GM19023 (cell line): Measurements from ENCODE around the gene LRRC4C.

Experiments used
- ATAC-seq: cut with Tn5 transposase; IDR thresholded peaks from one replicate; pipeline ENCODE4 v1.9.1; 2021; ENCODE audit warnings: mild to moderate bottlenecking, moderate library complexity; ENCODE audit not compliant: unreplicated experiment

Gene LRRC4C

DNA sequence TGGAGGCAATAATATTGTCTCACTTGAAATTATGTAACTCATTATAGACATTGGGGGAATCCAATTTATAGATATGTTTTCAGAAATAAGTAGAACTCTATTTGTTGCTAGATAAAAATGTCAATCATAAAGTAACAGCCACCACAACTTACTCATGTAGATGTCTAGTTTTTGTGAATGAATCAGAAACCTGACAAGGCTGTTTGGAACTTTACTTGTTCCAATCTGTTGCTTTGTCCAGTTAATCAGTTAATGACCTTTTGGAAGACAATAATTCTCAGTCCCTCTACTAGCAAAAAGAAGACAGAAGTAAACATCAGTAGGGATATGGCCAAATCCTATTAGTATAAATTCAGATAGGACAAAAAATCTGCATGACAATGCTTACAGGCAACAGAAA is 1143.3 kb downstream of the LRRC4C start:
- ATAC-seq = no peak

DNA sequence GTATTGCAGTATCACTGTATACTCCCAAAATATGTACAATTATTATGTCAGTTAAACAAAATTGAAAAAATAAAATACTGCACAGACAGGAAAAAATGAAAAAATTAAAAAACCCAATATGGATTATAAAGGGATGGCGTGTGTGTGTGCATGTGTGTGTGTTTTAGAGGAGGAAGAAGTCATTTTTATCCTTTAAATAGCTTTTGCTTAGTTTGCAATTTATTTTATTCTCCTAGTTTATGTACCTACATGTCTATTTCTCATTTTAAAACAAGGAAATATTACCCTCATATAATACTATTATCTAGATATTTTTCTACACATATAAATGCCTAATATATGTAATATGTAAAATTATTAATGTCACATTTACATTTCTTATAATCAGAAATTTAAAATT is 1144.3 kb downstream of the LRRC4C start:
- no peak for ATAC-seq

DNA sequence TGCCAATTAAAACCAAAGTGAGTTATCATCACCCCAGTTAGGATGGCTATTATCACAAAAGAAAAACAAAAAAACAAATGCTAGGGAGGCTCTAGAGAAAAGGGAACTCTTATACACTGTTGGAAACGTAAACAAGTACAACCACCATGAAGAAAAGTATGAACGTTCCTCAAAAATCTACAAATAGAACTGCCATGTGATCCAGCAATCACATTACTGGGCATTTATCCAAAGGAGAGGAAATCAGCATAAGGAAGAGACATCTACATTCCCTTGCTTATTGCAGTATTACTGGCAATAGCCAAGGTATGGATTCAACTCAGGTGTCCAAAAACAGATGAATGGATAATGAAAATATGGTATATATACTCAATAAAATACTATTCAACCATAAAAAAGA is 1145.1 kb downstream of the LRRC4C start:
- no peak for ATAC-seq

DNA sequence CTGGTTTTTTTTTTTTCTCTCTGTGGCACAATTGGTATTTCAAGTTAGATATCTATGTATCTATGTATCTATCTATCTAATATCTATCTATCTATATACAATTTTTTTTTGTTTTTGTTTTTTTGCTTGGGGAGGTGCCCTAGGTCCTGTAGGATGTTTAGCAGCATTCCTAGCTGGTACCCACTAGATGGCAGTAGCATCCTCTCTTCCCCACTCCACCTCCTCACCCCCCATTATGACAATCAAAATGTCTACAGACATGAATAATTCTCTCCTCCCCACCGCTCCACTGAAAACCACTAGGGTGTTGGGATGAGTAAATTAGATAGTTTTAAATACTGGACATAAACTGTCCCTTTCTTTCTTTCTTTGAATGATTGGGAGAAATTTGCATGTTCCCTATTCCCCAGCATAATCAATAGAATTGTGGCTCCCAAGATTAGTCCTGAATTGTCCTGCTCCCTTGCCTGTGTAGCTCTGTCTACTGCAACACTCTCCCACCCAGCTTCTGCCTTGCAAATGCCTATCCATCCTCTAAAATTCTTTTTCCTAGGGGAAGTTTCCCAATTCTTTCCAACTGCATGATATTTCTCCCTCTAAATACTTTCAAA is 1152.4 kb downstream of the LRRC4C start:
- peak; percentile 79 for ATAC-seq

DNA sequence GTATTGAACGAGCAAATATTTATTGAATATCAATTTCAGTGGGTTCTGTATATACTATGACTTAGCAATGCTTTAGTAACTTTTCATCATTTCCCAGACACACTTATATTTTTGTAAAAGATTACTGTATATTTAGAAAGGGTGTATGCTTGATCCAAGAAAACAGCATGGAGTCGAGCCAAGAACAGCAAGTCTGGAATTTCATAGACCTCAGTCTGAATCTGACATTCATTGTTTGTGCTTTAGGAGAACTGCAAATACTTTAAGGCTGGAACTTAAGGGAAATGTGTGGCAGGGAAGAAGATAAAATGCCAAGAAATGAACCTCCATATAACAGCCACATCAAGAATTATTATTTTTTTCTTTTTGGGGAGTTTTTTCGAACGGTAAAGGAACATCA is 1156.8 kb downstream of the LRRC4C start:
- no peak for ATAC-seq

DNA sequence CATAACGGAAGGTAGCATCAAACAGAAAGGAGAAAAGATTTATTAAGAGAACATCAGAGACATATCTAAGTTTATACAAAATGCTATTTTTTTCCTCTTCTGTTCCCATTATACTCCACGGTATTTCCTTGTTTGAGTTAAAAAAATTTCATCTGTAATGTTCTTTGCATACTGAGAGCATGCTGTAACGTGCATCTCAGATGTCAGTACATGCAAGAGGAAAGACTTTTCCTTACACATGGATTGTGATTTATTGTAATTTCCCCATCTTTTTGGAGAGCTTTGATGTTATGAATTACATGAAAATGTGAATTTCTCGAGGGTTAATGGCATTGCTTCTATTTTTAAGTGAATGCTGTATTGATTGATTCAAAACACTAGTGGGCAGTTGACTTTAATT is 1164.0 kb downstream of the LRRC4C start:
- no peak for ATAC-seq

DNA sequence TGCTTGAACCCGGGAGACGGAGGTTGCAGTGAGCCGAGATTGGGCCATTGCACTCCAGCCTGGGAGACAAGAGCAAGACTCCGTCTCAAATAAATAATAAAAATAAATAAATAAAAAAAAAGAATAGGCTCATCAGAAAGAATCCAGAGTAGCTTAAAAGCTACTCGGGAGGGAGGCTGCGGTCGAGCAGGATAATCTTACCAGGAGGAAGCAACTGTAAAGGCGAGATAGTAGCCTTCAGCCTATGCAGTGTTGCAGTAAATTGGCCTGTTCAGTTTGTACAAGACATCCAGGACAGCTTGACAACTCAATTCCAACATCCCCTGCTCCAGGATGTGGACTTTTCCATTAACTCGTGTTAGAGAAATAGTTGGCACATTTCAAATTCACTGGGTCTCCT is 1164.7 kb downstream of the LRRC4C start:
- ATAC-seq = no peak

DNA sequence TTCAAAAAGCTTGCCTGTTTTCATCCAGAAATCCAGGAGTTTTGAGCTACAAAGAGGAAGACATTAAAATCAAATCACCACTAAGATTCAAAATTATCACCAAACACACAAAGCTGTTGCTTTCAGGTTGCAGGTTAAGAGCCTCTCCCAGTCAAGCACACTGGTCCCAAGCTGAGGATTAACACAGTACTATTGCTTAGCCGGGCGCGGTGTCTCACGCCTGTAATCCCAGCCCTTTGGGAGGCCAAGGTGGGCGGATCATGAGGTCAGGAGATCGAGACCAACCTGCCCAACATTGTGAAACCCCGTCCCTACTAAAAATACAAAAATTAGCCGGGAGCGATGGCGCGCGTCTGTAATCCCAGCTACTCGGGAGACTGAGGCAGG is 1165.1 kb downstream of the LRRC4C start:
- ATAC-seq = peak; percentile 23

DNA sequence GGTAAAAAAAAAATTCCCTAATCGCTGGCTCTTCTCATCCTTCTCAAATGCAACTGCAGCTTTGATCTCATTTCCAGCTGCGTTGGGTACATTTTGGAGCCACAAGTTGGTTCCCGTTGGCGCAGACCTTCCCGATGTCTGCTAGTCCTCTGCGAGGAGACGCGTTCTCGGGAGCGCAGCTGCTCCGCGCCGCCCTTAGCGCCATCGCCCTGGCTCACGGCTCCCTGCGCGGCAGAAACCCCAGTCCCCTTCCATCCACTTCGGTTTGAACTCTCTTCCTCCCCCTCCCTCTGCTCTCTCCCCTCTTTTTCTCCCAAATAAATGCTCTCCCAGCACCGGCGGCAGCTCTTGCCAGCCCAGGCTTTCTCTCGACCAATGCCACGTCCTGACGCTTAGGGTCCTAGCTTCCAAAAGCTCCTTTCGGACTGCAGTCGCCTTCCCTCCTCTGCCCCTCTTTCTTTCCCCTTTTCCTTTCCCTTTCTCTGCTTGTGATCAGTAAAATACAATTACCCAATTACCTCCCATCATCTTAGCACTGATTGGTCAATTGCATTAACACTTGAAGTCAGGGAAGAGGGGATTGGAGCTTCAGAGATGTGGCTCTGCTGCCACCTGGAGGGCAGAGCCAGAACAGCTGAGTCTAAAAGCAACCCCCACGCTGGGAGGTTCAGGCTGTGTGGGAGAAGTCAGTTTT is 1165.7 kb downstream of the LRRC4C start:
- ATAC-seq = peak; percentile 97

DNA sequence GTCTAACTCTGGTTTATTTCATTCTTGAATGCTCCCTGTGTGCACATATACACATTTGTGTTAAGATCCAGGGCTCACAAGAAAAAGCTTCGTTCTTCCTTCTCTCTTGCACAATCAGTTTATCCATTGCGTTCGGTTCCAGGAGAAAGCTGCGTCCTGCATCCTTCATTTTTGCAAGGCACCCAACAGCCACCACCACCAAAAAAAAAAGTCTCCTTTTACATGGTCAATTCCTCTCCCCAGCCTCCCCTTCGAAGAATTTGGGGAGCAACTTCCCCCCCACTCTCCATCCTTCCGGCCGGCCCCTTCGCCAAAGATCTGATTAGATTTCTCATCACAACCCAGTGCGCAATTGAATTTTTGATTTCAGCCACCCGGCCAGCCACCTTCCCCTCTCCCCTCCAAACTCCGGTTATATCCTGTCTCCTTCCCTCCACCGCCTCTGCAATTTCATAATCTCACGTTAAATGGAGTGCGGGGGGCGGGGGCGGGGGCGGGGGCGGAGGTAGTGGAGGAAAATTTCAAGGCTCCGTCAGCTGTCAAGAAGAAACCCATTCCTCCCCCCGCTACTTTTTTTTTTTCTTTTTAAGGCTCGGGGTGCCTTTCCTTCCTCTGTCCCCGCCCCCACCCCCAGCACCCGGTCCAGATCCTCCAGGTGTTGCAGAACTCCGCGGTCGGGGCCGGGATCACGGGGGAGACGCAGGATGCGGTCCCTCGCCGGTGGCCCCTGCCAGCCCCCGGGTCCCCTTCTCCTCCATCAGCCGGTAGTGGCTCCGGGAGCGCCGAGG is 1166.5 kb downstream of the LRRC4C start:
- ATAC-seq = no peak

DNA sequence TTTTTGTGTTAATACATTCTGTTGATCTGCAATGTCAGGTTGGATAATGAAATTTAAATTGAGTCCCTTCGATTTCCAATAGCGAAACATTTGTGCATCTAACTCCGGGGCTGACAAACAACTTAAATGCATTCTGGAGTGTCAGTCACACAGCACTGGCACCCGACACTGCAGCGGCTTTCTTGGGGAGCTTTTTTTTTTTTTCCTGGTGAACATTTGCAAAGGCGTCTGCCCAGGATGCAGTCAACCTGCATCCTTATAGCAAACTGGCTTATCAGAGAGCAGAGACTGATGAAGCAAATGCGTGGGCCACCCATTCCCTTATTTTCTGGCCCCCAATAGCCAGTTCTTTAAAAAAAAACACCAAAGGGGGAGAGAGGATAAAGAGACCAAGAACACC is 1167.7 kb downstream of the LRRC4C start:
- no peak for ATAC-seq

DNA sequence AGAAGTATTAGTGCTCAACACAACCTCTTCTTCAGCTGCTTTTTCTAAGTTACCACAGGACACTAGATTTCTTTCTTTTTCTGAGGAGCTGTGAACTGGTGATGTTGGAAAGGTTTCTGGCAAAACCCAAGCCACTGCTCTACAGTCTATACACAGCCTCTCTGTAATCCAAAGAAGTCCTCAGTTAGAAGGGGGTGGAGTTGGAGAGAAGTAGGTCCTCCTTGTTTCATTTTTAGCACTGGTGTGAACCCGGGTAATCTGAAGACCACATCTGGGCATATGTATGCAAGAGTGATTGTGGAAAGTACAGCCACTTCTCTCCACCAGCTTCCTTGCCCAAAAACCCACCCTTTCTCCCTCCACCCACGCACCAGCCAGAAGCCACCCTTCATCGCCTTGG is 1168.1 kb downstream of the LRRC4C start:
- no peak for ATAC-seq

DNA sequence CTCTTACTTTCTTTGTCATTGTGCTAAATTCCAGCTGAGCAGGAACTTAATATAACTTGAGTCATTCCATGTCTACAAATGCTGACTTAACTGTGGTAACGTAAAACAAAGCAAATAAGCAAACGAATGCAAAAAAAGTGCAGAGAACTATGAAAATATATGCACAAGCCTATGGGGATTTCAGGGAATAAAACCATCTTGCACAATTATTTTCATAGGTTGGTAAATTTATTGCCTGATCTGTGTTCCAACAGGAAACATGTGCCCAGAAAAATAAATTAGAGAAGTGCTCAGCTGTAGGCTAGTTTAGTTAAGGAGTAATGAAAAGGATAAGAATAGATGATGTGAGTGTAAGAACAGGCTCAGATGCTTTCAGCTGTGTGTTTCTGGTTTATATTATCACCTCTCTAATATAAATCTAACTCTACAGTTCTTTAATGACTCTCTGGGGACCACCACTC is 1169.3 kb downstream of the LRRC4C start:
- no peak for ATAC-seq

DNA sequence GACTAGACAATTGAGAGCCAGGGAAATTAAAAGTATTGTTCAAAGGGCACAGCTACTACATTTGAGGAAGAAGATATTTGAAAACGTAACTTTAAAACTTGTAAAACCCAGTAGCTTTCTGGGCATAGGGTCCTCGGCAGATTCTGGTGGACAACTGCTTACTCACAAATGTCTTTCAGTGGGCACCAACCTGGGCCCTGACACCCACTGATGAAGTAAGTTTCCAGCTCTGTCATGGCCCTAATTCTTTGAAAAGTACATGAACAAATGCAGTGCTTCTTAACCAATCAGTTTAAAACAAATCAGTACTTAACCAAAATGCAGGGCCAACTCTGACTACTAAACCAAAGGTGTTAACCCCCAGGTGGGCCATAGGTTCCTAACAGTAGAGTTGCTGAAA is 1170.1 kb downstream of the LRRC4C start:
- no peak for ATAC-seq

DNA sequence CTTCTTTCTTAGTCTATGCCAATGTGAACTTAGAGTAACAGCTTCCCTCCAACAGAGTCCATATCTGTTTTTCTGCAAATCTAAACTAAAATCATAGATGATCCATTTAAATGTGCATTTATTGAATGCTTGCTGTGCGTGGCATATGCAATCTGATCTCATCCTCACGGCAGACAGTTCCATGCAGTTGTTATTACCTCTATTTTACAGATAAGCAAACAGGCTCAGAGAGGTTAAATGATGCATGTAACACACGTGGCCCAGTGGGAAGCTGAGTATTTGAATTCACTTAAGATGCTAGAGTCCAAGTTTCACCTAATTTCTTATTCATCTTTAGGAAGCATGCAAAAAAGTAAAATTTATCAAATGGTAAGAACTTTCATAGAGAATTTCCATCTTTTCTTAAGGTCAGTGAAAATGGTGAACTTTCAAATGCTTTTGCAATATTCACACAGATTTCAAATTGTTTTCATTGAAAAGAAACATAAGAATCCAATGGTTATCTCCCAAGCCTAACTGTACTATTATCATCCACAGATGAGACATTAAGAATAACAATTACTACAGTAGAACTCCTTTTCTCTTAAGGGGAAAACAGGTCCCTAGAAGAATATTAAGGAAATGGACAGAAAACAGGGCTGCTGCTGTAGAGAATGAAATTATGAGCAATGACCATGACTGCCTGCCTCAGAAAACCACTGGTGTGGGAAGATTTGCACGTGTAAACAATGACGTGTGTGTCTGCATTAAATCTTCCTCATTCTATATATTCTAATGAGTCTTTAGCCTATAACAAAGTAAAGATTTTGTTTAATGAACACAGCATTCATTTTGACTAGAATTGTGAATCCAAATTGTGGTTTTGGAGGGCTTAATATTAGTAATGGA is 1171.3 kb downstream of the LRRC4C start:
- no peak for ATAC-seq

DNA sequence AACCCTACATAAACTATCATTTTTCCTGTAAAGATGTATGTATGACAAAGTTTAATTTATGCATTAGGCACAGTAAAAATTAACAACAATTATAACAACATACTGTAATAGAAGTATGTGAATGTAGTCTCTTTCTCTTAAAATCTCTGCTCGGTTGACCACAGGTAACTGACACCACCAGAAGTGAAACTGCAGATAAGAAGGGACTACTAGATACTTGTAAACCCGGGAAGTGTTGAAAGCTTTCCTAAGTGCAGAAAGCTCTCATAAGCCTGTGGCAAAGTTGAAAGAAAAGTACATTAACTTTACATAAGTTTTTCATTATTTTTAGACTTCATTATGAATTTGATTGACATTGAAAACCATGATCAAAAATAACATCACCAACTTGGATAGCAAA is 1173.3 kb downstream of the LRRC4C start:
- ATAC-seq = no peak

DNA sequence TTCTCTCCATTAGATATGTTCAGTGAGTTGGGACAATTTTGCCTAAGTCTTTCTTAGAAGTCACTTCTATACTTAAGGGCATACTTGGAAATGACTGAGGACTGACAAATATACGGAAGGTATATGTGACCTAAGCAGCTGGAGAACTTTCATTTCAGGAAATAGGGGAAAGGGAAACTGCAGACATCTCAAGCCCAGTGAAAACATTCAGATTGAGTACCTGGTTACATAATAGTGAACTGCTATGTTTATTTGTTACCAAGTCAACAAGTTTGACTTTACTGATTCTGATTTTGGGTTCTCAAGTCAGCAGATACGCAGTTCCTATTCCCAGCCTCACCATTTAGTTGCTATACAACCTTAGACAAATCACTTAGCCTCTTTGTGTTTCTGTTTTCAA is 1173.9 kb downstream of the LRRC4C start:
- ATAC-seq = no peak

DNA sequence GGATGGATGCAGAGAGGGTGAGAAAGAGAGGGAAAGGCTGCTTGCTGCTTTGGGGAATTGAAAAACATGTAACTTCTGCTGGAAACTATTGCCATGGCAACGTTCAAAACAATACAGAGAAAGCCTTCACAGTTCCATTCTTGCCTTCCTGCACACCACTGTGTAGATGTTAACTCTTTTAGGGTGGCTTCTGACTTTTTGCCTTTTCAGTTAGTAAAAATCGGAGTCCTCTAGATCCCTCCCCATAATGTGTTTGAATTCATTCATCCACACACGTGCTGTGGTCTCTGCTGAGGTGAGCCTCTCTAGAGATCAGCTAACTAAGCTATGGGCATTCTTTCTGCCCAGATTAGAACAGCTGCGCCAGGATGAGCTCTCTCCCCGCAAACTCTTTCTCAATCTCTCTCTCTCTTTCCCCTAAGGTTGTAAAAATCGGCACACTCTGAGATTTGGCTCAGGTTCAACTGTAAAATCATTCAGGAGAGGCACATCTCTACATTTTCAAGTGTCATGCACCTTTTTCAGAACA is 1178.3 kb downstream of the LRRC4C start:
- ATAC-seq = peak; percentile 64

DNA sequence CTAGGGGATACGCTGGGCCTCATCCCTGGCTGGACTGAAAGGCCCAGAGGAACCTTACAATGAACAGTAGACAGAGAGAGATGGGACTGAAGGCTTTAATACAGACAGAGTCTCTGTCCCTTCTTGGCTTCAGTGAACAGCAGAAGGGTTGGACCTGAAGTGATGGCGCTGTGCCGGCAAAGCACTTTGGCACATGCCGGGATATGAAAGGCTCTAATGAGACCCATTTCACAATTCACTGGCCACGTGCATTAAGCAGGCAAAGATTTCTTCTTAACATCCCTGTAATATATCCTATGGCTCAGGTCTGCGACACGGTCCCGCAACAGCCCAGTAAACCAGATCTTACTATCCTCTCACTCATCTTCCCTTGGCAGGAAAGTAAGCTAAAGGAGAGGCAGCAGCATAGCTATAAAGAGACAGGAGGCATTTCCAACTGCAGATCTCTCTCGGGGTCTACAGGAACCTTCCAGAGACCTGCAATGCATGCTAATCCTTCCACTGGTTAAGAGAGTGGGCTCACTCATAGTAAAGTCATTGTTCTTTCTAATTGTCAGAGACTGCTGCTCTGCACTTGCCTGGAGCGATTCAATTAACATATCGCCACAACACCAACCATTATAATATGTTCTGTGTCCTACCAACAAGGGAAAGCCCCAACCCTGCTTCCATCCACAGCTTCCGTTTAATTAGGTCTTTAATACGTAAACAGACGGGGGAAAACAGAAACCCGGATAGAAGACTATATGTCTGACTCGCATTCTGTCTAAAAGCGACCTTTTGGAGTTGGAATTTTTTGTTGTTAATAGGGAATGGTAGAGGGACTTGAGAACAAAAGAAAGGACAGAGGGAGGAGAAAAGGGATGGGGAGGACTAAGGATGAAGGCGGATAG is 1179.0 kb downstream of the LRRC4C start:
- ATAC-seq = peak; percentile 23

DNA sequence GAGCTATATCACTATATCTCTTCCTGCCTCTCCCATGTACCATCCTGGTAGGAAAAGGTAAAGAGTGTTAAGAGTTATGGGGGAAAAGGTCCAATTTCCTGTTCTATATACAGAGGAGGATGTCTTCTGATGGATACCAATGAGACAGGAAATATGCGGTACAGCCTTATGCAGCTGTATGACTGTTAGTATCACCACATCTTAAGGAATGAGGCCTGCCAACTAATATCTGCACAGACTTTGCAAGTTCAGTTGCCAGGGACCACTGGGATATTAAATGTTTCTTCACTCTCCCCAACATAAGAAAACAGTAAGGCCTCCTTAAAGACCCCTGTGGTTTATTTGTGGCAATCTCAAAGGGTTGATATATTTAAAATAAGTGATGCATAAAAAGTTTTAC is 1182.5 kb downstream of the LRRC4C start:
- no peak for ATAC-seq
